Loucy (cell line): ENCODE measurements around the gene LAMTOR1.

Experiments used
- H2AFZ ChIP-seq: fragments of 200-600 bp; sonication (generic); 2 replicates; pipeline ENCODE4 v1.6.0; 2016; ENCODE audit warnings: antibody characterized with exemption, mild to moderate bottlenecking, low read length, moderate library complexity
- H3F3A ChIP-seq: fragments of 200-600 bp; 2 replicates; pipeline ENCODE4 v1.6.0; 2016; ENCODE audit warnings: antibody characterized with exemption, low read depth, mild to moderate bottlenecking
- H3K27me3 ChIP-seq: fragments of 200-600 bp; sonication (generic); 2 replicates; pipeline ENCODE4 v1.6.1; 2014; ENCODE audit warnings: low read length, mild to moderate bottlenecking; ENCODE audit not compliant: insufficient read depth, poor library complexity, severe bottlenecking
- H3K36me3 ChIP-seq: fragments of 200-600 bp; sonication (generic); 2 replicates; pipeline ENCODE4 v1.6.1; 2016; ENCODE audit warnings: low read length; ENCODE audit not compliant: insufficient read depth
- H3K4me1 ChIP-seq: fragments of 200-600 bp; sonication (generic); 2 replicates; pipeline ENCODE4 v1.5.1; 2014; ENCODE audit warnings: low read length, mild to moderate bottlenecking; ENCODE audit not compliant: insufficient read depth, poor library complexity, severe bottlenecking
- H3K4me2 ChIP-seq: fragments of 200-600 bp; sonication (generic); 2 replicates; pipeline ENCODE4 v1.6.0; 2014; ENCODE audit warnings: antibody characterized with exemption, low read length, low read depth, mild to moderate bottlenecking; ENCODE audit not compliant: poor library complexity, severe bottlenecking
- H3K4me3 ChIP-seq: fragments of 200-600 bp; sonication (generic); 2 replicates; pipeline ENCODE4 v1.5.1; 2014; ENCODE audit warnings: low read length, mild to moderate bottlenecking, mixed read lengths; ENCODE audit not compliant: poor library complexity, severe bottlenecking
- H3K79me2 ChIP-seq: fragments of 200-600 bp; sonication (generic); 2 replicates; pipeline ENCODE4 v1.6.1; 2014; ENCODE audit warnings: low read length; ENCODE audit not compliant: insufficient read depth
- H3K9ac ChIP-seq: fragments of 200-600 bp; sonication (generic); 2 replicates; pipeline ENCODE4 v1.6.0; 2014; ENCODE audit warnings: mild to moderate bottlenecking, low read depth, low read length, moderate library complexity; ENCODE audit not compliant: poor library complexity, severe bottlenecking
- H3K9me2 ChIP-seq: fragments of 200-600 bp; sonication (generic); replicated peaks from 2 replicates; pipeline ENCODE4 v1.6.1; 2016; ENCODE audit warnings: low read depth, low read length, mixed read lengths
- H3K9me3 ChIP-seq: fragments of 200-600 bp; sonication (generic); 2 replicates; pipeline ENCODE4 v1.6.1; 2014; ENCODE audit warnings: mild to moderate bottlenecking, antibody characterized with exemption, low read length, low read depth; ENCODE audit not compliant: insufficient read depth
- H4K20me1 ChIP-seq: fragments of 200-600 bp; sonication (generic); 2 replicates; pipeline ENCODE4 v1.6.0; 2014; ENCODE audit warnings: antibody characterized with exemption, low read length, mild to moderate bottlenecking; ENCODE audit not compliant: insufficient read depth, poor library complexity, severe bottlenecking
- CTCF ChIP-seq: fragments of 200-600 bp; sonication (generic); conservative IDR thresholded peaks from 2 replicates; pipeline ENCODE4 v1.5.1; 2014; ENCODE audit warnings: mild to moderate bottlenecking, antibody characterized with exemption, low read length
- EZH2phosphoT487 ChIP-seq: fragments of 200-600 bp; IDR thresholded peaks from 2 replicates; pipeline ENCODE4 v1.6.1; 2018; ENCODE audit warnings: antibody characterized with exemption, mild to moderate bottlenecking, moderate library complexity, borderline replicate concordance

The LAMTOR1 gene

DNA sequence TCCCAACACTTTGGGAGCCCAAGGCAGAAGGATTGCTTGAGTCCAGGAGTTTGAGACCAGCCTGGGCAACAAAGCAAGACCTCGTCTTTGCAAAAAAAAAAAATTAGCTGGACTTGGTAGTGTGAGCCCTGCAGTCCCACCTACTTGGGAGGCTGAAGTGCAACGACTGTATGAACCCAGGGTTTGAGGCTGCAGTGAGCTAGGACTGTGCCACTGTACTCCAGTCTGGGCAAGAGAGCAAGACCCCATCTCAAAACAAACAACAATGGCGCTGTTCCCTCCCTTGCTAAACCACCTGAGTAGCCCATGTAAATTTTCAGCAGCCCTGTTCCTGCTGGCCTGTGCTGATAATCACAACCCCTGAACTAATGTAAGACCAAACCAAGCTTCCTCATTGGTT lies 3.1 kb downstream of the LAMTOR1 start:
- Histone ChIP-seq H3K9ac (peak overlapping the region; percentile 98), H3K79me2 (peaks cover 43% of the 10 kb centered on the region), H3K4me2 (peak overlapping the region; percentile 96), H3K27me3 (no peaks in the 10 kb centered on the region), H3F3A (peaks cover 7% of the 10 kb centered on the region; the same call in 1 of the 2 replicates), H3K9me3 (no peaks in the 10 kb centered on the region), H3K9me2 (no peaks in the 10 kb centered on the region), H2AFZ (no peak overlapping the region), H4K20me1 (peaks cover 4% of the 10 kb centered on the region), H3K36me3 (peaks cover 18% of the 10 kb centered on the region; the same call in 1 of the 2 replicates), H3K4me3 (peak overlapping the region; percentile 99), H3K4me1 (peaks cover 45% of the 10 kb centered on the region)
- TF ChIP-seq EZH2phosphoT487 (no peak), CTCF (no peak)

- Histone ChIP-seq H3K36me3 (peaks cover 18% of the 10 kb centered on the region; the same call in 1 of the 2 replicates), H3F3A (peaks cover 7% of the 10 kb centered on the region; the same call in 1 of the 2 replicates), H3K9me3 (no peaks in the 10 kb centered on the region), H2AFZ (no peak overlapping the region), H3K79me2 (peaks cover 43% of the 10 kb centered on the region), H3K9ac (peak overlapping the region; percentile 98), H3K9me2 (no peaks in the 10 kb centered on the region), H3K27me3 (no peaks in the 10 kb centered on the region), H3K4me2 (peak overlapping the region; percentile 96), H3K4me3 (no peak overlapping the region), H4K20me1 (peaks cover 4% of the 10 kb centered on the region), H3K4me1 (peaks cover 42% of the 10 kb centered on the region)
- TF ChIP-seq EZH2phosphoT487: no peak
- no peak for TF ChIP-seq CTCF
These were observed 4.4 kb downstream of the LAMTOR1 start for GRCh38 chr11:72098741-72099140.

- Histone ChIP-seq H3K9me2 (no peaks in the 10 kb centered on the region), H3K4me2 (no peak overlapping the region), H3K4me3 (no peak overlapping the region), H3F3A (no peaks in the 10 kb centered on the region), H3K9ac (no peak overlapping the region), H4K20me1 (no peaks in the 10 kb centered on the region), H3K27me3 (no peaks in the 10 kb centered on the region), H2AFZ (no peak overlapping the region), H3K9me3 (no peaks in the 10 kb centered on the region), H3K79me2 (no peaks in the 10 kb centered on the region), H3K36me3 (no peaks in the 10 kb centered on the region; the same call in 1 of the 2 replicates), H3K4me1 (no peaks in the 10 kb centered on the region)
- TF ChIP-seq CTCF: peak; percentile 93
- TF ChIP-seq EZH2phosphoT487: no peak
These were observed 11.8 kb downstream of the LAMTOR1 start for GRCh38 chr11:72091292-72091691.
